GM12864 (cell line): ENCODE results near the gene CRTC1.

ENCODE experiments used
- DNase-seq: peaks from one replicate; pipeline ENCODE4 v3.0.0-alpha.2; 2011; ENCODE audit warnings: low read depth
- H3K4me3 ChIP-seq: 2 replicates; pipeline ENCODE4 v1.5.1; 2011; ENCODE audit warnings: mild to moderate bottlenecking, low read depth, low read length, control low read depth
- TF ChIP-seq, protein P1 (sequence below): IDR thresholded peaks from 2 replicates; pipeline ENCODE4 v1.5.1; 2011; ENCODE audit warnings: low read depth, mild to moderate bottlenecking, moderate library complexity, low read length, control low read depth, inconsistent platforms; ENCODE audit errors: missing control alignments

The CRTC1 gene

DNA sequence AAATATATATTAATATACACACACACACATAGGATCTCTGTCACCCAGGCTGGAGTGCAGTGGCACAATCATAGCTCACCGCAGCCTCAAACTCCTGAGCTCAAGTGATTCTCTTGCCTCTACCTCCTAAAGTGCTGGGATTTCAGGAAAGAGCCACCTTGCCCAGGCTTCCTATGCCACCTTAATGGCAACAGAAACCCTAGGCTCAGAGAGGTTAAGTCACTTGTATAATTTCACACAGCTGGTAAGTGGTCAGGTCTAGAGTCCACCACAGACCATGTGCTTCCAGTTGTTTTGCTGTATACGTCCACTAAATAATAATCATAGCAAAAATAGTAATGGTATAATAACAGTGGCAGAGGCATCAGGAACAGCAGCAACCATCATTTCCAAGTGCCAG lies 147.0 kb downstream of the CRTC1 start:
- TF ChIP-seq, protein P1, sequence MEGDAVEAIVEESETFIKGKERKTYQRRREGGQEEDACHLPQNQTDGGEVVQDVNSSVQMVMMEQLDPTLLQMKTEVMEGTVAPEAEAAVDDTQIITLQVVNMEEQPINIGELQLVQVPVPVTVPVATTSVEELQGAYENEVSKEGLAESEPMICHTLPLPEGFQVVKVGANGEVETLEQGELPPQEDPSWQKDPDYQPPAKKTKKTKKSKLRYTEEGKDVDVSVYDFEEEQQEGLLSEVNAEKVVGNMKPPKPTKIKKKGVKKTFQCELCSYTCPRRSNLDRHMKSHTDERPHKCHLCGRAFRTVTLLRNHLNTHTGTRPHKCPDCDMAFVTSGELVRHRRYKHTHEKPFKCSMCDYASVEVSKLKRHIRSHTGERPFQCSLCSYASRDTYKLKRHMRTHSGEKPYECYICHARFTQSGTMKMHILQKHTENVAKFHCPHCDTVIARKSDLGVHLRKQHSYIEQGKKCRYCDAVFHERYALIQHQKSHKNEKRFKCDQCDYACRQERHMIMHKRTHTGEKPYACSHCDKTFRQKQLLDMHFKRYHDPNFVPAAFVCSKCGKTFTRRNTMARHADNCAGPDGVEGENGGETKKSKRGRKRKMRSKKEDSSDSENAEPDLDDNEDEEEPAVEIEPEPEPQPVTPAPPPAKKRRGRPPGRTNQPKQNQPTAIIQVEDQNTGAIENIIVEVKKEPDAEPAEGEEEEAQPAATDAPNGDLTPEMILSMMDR, result no peak
- H3K4me3 ChIP-seq, result no peak overlapping the region
- no peak for DNase-seq

DNA sequence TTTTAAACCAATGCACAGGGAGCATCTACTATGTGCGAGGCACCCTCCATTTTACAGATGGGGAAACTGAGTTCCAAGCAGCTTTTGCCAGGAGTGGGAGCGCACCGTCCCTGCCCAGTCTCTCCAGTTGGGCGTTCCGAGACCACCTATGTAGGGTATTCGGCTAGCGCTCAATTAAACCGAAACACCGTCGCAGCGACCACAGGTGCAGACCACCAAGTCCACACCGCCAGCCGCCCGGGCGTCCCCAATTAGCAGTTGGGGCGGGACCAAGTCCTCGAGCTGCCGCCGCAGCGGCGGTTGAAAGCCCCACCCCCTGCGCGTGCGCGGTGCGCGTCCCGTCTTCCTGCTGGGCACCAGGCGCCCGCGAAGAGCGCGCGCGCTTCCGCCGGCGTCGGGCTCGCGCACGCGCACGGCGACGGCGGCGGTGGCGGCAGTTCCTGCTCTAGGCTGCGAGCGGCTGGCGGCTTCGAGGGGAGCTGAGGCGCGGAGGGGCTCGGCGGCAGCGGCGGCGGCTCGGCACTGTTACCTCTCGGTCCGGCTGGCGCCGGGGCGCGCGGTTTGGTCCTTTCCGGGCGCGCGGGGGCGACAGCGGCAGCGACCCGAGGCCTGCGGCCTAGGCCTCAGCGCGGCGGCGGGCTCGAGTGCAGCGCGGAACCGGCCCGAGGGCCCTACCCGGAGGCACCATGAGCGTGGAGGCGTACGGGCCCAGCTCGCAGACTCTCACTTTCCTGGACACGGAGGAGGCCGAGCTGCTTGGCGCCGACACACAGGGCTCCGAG lies 148.2 kb downstream of the CRTC1 start, which contains the start of gene UPF1:
Gene UPF1, plus strand, starts transcription at position 436 of the 782 bp plus-strand sequence. Its CDS starts 251 bp downstream, at position 687.
- TF ChIP-seq, protein P1, result no peak
- peak; percentile 74 for DNase-seq
- peak within 1 kb of the TSS; percentile 99 for H3K4me3 ChIP-seq
